Stromal cell of bone marrow (primary cell): ENCODE measurements around the gene C8A.

Experiments used
- DNase-seq: peaks from one replicate; pipeline ENCODE4 v3.0.0-alpha.2; 2012; ENCODE audit warnings: low read depth

The C8A gene

DNA sequence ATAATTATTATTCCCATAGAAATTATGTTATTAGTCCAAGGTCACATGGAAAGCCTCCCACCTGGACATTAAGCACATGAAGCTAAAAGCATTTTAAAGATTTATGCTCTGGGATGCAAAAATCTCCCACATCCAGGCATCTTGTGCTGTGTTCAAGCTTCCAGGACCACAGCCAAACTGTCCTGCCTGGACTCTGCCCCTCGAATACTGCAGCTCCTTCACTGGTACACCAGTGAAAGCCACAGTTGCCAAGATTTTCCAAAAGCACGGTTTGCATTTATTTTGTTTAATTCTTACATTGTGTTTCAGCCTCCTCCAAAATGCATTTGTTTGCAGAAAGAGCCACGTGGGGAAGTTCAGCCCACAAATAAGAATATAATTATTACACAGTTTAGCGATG, 72.6 kb downstream of the C8A start:
- no peak for DNase-seq

DNA sequence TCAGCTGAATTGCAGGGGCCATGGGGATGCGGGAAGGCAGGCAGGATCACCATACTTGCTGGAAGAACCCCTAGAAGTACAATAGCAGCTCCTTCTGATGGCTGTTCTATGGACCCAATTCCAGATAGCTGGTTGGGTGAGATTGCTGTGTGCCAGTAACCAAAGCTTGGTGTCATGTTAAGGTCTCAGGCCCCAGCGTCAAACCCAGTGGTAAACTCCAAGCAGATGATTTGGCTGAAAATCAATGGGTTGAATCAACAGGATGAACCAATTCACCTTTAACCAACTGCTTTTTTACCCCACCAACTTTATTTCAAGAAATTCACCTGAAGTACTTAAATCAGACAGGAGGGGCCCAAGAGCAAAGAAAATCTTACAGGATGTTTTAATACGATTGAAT, 73.4 kb downstream of the C8A start:
- no peak for DNase-seq

DNA sequence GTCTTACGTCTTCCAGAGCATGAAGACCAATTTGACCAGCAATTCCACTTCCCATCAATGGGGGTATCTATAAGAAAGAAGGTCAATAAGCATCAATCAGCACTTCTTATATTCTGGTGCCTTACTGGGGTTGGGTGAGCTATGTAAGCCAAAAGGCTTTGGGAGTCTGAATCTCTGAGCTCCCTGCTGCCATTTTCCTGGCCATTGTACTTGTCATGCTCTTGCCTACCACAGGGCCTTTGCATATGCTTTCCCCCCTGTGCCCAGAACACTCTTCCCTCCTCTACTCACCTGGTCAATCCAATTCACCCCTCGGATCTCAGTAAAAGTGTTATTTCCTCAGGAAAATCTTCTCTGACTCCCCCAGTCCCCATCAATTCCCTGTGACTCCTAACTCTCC, 74.9 kb downstream of the C8A start:
- DNase-seq = no peak

DNA sequence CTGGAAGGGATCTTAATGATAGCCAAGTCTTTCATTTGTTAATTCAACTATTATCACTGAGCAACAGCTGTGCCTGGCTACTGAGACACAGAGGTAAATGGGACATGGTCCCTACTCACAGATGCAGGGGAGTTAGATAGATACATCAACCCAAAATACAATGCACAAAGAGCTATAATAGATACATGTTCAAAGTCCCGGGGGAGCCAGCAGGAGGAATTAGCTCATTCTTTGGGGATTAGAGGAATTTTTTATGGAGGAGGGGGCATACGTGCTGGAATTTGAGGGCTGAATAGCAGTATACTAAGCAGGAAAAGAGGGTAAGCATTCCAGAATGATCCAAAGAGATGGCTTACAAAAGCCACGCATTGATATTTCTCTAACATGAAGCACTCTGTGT, 76.6 kb downstream of the C8A start:
- DNase-seq = no peak

- DNase-seq = no peak
Measured at GRCh38 chr1:56931686-56932085, 77.1 kb downstream of the C8A start.

GRCh38 chr1:56933161-56933560, 78.6 kb downstream of the C8A start:
- no peak for DNase-seq

DNA sequence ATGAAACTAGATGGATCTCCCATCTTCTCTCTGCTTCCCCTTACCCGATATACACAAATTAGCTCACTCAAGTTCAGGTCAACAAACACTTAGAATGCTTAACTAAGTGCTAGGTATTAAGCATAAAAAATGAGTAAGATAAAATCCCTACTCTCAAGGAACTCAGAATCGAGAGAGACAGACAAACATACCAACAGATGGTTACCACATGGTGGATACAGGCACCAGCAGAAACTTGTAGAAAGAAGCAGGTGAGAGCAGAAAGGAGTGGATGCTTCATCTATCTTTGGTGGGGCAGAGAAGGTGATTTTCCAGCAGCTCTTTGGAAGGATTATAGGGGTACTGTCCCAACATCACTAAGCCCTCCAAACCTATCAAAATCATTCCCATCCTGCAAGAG, 79.0 kb downstream of the C8A start:
- no peak for DNase-seq

DNA sequence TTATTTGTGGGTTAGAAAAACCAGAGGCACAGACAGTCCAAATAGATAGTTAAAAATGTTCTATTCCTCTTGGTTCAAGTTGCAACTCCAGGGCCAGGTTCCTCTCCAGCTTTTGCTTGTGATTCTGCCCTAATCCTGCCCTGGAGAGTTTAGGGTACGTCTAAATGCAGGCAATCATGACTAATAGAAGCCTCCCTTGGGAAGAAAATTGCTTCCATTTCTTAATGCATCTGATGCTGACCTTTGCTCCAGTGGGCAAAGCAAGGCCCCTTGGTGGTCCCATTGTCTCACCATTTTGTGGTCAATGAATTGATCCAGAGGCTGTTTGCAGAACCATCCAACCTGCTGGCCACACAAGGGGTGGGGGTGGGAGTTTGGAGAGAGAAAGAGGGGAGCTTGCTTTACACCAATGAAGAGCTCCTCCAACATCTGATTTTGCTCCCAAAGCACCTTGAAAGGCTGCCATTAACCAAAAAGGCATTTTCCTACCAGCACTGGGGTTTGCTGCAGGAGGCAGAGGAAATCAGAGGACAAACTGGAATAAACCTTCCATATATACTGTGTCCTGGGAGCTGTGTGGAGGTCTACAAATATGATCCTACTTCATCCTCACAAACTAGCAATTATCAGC, 79.9 kb downstream of the C8A start:
- peak; percentile 81 for DNase-seq

GRCh38 chr1:56938646-56939045, 84.0 kb downstream of the C8A start:
- no peak for DNase-seq

DNA sequence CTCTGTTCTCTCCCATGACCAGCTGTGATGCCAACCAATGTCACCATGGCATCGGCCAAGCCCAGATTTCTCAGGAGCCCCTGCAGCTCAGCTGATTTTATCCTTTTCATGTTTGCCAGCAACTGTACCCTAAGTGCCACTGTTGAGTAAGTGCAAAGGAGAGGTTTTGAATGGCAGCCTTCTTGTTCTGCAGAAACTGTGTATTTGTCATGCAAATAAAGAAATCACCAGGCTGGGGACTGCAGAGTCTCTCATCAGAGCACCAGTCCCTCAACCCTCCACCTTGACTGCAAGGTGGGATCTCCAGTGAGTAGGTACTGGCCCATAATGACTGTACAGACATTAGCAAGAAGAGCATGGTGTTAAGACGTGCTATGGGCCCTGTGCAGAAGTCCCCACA, 84.6 kb downstream of the C8A start:
- no peak for DNase-seq

- no peak for DNase-seq
Measured at GRCh38 chr1:56940039-56940438, 85.4 kb downstream of the C8A start.

DNA sequence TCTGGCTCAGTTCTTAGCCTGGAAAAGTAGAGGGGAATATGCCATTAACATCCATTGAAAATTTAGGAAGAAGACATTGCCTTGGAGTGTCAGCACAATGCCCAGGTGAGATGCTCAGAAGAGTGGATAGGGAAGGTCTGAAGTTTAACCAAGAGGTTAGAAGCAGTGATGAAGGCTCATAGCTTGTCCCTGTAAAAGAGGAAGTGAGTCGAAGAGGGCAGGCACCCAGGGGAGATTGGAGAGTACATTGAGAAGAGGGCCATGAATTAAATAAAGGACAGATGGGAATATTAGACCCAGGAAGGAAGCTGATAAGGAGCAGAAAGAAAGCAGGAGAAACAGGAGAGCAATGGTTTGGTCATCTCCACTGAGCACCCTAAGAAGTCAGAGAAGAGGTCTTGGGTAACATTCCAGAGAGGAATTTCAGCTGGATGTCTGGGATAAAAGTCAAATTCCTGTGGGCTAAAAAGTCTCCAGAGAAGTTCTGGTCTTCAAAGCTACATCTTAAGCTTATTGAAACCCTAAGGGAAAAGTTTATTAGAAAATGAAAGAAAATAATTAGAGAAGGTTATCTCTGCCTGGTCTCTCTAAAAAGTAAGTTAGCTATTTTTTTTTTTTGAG, 93.9 kb downstream of the C8A start:
- no peak for DNase-seq

GRCh38 chr1:56952501-56952900, 97.9 kb downstream of the C8A start:
- DNase-seq = no peak

DNA sequence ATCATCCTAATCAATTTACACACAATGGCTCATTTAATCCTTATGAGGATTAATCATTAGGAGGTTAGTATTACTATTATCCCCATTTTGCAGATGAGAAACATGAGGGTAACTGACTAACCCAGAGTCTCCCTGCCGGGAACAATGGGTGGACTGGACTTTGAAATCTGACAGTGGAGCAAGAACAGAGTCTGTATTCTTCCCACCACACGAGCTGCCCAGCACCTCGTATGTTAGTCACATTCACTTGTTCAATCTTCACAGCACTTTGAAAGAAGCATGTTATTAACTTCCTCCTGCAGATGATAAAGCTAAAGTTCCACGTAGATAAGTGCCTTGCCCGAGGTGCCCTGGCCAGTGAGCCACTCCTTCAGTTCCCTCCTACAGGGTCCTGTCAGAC, 98.8 kb downstream of the C8A start:
- DNase-seq = no peak

- no peak for DNase-seq
Measured at GRCh38 chr1:56954664-56955063, 100.1 kb downstream of the C8A start.

GRCh38 chr1:56957931-56958330, 103.3 kb downstream of the C8A start:
- no peak for DNase-seq

- DNase-seq = peak; percentile 7
Measured at GRCh38 chr1:56958526-56958925, 103.9 kb downstream of the C8A start.

DNA sequence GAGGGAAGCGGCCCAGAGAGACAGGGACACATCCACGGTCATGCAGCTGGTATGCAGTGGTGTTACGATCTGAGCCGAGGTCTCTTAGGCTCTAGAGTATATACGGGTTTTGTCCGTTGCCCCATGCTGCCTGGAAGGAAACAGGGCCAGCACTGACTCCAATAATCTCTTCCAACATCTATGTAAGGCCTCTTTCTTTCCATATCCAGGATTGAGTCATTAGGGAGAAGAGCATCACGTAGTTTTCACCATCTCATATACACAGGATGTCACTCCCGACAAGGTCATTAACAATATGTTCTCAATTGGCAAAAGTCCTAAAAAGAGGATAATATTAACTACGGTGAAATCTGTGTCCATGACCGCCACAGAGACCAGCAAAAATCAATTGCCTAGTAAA, 106.8 kb downstream of the C8A start:
- DNase-seq = no peak

GRCh38 chr1:56963667-56964066, 109.1 kb downstream of the C8A start:
- no peak for DNase-seq

GRCh38 chr1:56964349-56965017, 109.9 kb downstream of the C8A start:
- DNase-seq = no peak

DNA sequence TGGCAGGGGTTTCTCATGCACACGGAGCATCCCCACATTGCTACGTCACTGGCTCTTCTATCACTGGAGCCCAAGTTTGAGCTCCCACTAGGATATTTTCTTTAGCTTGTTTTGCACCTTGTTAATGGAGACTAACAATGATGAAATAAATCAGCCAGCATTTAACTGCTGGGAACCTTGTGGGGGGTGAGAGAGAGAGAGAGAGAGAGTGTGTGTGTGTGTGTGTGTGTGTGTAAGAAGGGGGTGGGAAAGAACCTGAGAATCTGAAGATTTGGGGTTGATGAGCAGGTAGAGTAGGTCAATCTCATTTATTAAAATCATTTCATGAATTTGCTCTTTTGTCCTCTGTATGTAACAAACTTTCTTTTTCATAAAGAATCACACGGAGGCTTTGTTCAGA, 110.6 kb downstream of the C8A start:
- no peak for DNase-seq

- DNase-seq = no peak
Measured at GRCh38 chr1:56965916-56966697, 111.5 kb downstream of the C8A start, which contains the start of gene C8B. TSS of gene C8B (minus strand) at chr1:56966015. CDS start at chr1:56965948, 67 bp downstream.

DNA sequence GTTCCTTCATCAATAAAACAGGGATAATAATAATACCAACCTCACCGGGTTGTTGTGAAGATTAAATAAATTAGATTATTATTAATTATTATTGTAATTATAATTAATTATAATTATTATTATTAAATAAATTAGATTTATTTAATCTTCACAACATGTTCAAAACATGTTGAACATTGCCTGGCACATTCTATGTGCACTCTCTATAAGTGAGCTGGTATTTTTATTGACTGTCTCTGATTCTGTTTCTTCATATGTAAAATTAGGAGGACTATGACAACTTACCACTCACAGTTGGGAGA, 112.1 kb downstream of the C8A start:
- no peak for DNase-seq
